ENCODE data around the gene ZMAT3.
"Not testable (repeated sequence)": the region's sequence is repeated elsewhere in the genome, so short reads cannot be mapped to it uniquely, and the experiment has no call there.

ZMAT3 gene

GRCh38 chr3:179046497-179047353, 24.9 kb downstream of the ZMAT3 start:
- DNase-seq (ENCODE audit: extremely low read depth, low read depth): no peak
- no peak overlapping the region for H3K4me3 ChIP-seq (replicated peaks; ENCODE audit: low read depth, low read length)
- TF ChIP-seq CTCF (IDR thresholded peaks at IDR 0.05; ENCODE audit: low read depth, low read length, missing control alignments): no peak

GRCh38 chr3:179045719-179046402, 25.7 kb downstream of the ZMAT3 start:
- no peak for TF ChIP-seq CTCF (IDR thresholded peaks at IDR 0.05; ENCODE audit: low read depth, low read length, missing control alignments)
- no peak overlapping the region for H3K4me3 ChIP-seq (replicated peaks; ENCODE audit: low read depth, low read length)
- no peak for DNase-seq (ENCODE audit: extremely low read depth, low read depth)

GRCh38 chr3:179038899-179039251, 32.7 kb downstream of the ZMAT3 start:
- H3K4me3 ChIP-seq (replicated peaks; ENCODE audit: low read depth, low read length): not testable (repeated sequence)

GRCh38 chr3:179038216-179038898, 33.3 kb downstream of the ZMAT3 start:
- no peak for TF ChIP-seq CTCF (IDR thresholded peaks at IDR 0.05; ENCODE audit: low read depth, low read length, missing control alignments)
- H3K4me3 ChIP-seq (replicated peaks; ENCODE audit: low read depth, low read length): no peak overlapping the region
- no peak for DNase-seq (ENCODE audit: extremely low read depth, low read depth)

More at GRCh38 chr3:179038899-179039251, 32.7 kb downstream of the ZMAT3 start:
- DNase-seq (ENCODE audit: extremely low read depth, low read depth): not testable (repeated sequence)

GRCh38 chr3:179037351-179037750, 34.3 kb downstream of the ZMAT3 start:
- DNase-seq (ENCODE audit: extremely low read depth, low read depth): peak; percentile 24
- H3K4me3 ChIP-seq (replicated peaks; ENCODE audit: low read depth, low read length): no peak overlapping the region
- no peak for TF ChIP-seq CTCF (IDR thresholded peaks at IDR 0.05; ENCODE audit: low read depth, low read length, missing control alignments)

- no peak for DNase-seq (ENCODE audit: extremely low read depth, low read depth)
- TF ChIP-seq CTCF (IDR thresholded peaks at IDR 0.05; ENCODE audit: low read depth, low read length, missing control alignments): no peak
- H3K4me3 ChIP-seq (replicated peaks; ENCODE audit: low read depth, low read length): no peak overlapping the region
Measured at GRCh38 chr3:179036626-179037300, 34.8 kb downstream of the ZMAT3 start.

Data from HFF-Myc (cell line).